Measurements from ENCODE around the gene ADGRB2.

GRCh38 chr1:31788138-31788824 is 24.1 kb upstream of the ADGRB2 start:
- TF ChIP-seq, protein P1, sequence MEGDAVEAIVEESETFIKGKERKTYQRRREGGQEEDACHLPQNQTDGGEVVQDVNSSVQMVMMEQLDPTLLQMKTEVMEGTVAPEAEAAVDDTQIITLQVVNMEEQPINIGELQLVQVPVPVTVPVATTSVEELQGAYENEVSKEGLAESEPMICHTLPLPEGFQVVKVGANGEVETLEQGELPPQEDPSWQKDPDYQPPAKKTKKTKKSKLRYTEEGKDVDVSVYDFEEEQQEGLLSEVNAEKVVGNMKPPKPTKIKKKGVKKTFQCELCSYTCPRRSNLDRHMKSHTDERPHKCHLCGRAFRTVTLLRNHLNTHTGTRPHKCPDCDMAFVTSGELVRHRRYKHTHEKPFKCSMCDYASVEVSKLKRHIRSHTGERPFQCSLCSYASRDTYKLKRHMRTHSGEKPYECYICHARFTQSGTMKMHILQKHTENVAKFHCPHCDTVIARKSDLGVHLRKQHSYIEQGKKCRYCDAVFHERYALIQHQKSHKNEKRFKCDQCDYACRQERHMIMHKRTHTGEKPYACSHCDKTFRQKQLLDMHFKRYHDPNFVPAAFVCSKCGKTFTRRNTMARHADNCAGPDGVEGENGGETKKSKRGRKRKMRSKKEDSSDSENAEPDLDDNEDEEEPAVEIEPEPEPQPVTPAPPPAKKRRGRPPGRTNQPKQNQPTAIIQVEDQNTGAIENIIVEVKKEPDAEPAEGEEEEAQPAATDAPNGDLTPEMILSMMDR (conservative IDR thresholded peaks at IDR 0.05; ENCODE audit: low read length), result no peak
- TF ChIP-seq EZH2phosphoT487 (IDR thresholded peaks at IDR 0.05; ENCODE audit: borderline replicate concordance, low read depth, low read length), result no peak

All from OCI-LY7 (cell line).